SK-N-SH (cell line): Measurements from ENCODE around the gene NYAP1. TPM values are rescaled to one million over a fixed set of nuclear protein-coding genes. Genes with fewer than 3 reads are reported as not detected.
A peak's percentile ranks its signal among the peaks of the same experiment; 100 is the strongest.

Experiments used
- CTCF ChIA-PET: fragments of 300-600, 350-600 bp; formaldehyde crosslinking; extraction: SDS; loops from one replicate; lab custom pipeline; 2021; lab: Yijun Ruan, JAX
- POLR2A ChIA-PET: fragments of 350-600 bp; sonication (Branson Sonifier 250); formaldehyde crosslinking; extraction: SDS; loops from one replicate; lab custom pipeline; 2020; ENCODE audit warnings: antibody characterized with exemption, inconsistent platforms; lab: Yijun Ruan, JAX
- DNase-seq: peaks from one replicate; pipeline ENCODE4 v3.0.0; 2012
- H2AFZ ChIP-seq: fragments of 200-600 bp; sonication (generic); 2 replicates; pipeline ENCODE4 v1.8.1; 2016; ENCODE audit warnings: antibody characterized with exemption, mild to moderate bottlenecking, low read depth
- H3F3A ChIP-seq: fragments of 200-600 bp; sonication (generic); replicated peaks from 2 replicates; pipeline ENCODE3; 2016; ENCODE audit warnings: antibody characterized with exemption, mild to moderate bottlenecking; ENCODE audit not compliant: insufficient read depth
- H3K27ac ChIP-seq, 2 experiments: fragments of 200-500 bp in 1 of 2; fragments of 200-600 bp in 1 of 2; sonication (Bioruptor generic) in 1 of 2; sonication (generic), shearing (Covaris generic) in 1 of 2; 2 replicates each; pipeline versions ENCODE4 v1.5.1 to v1.6.1; 2014 to 2016; ENCODE audit warnings: low read depth in 2 of 2, inconsistent platforms in 1 of 2, low read length in 1 of 2, mild to moderate bottlenecking in 1 of 2, mixed read lengths in 1 of 2
- H3K27me3 ChIP-seq: fragments of 200-600 bp; sonication (generic), shearing (Covaris generic); 2 replicates; pipeline ENCODE4 v1.6.1; 2016; ENCODE audit warnings: mixed run types; ENCODE audit not compliant: insufficient read depth
- H3K36me3 ChIP-seq, 2 experiments: fragments of 200-500 bp in 1 of 2; fragments of 200-600 bp in 1 of 2; sonication (Bioruptor generic) in 1 of 2; sonication (generic) in 1 of 2; replicated peaks in 1 of 2; 2 replicates each; pipeline versions ENCODE3 to v1.5.1; 2014 to 2016; ENCODE audit warnings: low read length in 1 of 2, mild to moderate bottlenecking in 1 of 2; ENCODE audit not compliant: insufficient read depth in 2 of 2, control insufficient read depth in 1 of 2
- H3K4me1 ChIP-seq, 2 experiments: fragments of 200-500 bp in 1 of 2; fragments of 200-600 bp in 1 of 2; sonication (Bioruptor generic) in 1 of 2; sonication (generic), shearing (Covaris generic) in 1 of 2; 2 replicates each; pipeline versions ENCODE4 v1.5.1 to v1.6.1; 2014 to 2016; ENCODE audit warnings: low read depth in 1 of 2, low read length in 1 of 2, mixed run types in 1 of 2; ENCODE audit not compliant: insufficient read depth in 2 of 2, control insufficient read depth in 1 of 2
- H3K4me2 ChIP-seq: fragments of 200-600 bp; sonication (generic), shearing (Covaris generic); 2 replicates; pipeline ENCODE4 v1.6.1; 2017; ENCODE audit warnings: mixed run types
- H3K4me3 ChIP-seq, 2 experiments: fragments of 200-500 bp in 1 of 2; fragments of 200-600 bp in 1 of 2; sonication (Bioruptor generic) in 1 of 2; sonication (generic), shearing (Covaris generic) in 1 of 2; 2 replicates each; pipeline versions ENCODE4 v1.5.1 to v1.8.1; 2014 to 2016; ENCODE audit warnings: low read depth in 2 of 2, inconsistent platforms in 1 of 2, low read length in 1 of 2, mild to moderate bottlenecking in 1 of 2, mixed read lengths in 1 of 2, moderate library complexity in 1 of 2
- H3K79me2 ChIP-seq: fragments of 200-600 bp; sonication (generic); 2 replicates; pipeline ENCODE4 v1.8.1; 2017; ENCODE audit warnings: mild to moderate bottlenecking; ENCODE audit not compliant: insufficient read depth
- H3K9ac ChIP-seq: fragments of 200-600 bp; sonication (generic); 2 replicates; pipeline ENCODE4 v1.6.1; 2017; ENCODE audit warnings: mixed run types
- H3K9me2 ChIP-seq: fragments of 200-600 bp; sonication (generic); 2 replicates; pipeline ENCODE4 v1.6.1; 2017; ENCODE audit warnings: mixed run types
- H3K9me3 ChIP-seq: fragments of 200-600 bp; sonication (generic); 2 replicates; pipeline ENCODE4 v1.6.1; 2017; ENCODE audit warnings: mixed run types, mild to moderate bottlenecking, moderate library complexity
- H4K20me1 ChIP-seq: fragments of 200-600 bp; sonication (generic); 2 replicates; pipeline ENCODE4 v1.6.1; 2017; ENCODE audit warnings: mild to moderate bottlenecking, mixed run types; ENCODE audit not compliant: insufficient read depth
- CHD2 ChIP-seq: fragments of 150-350 bp; IDR thresholded peaks from 2 replicates; pipeline ENCODE4 v1.6.1; 2018; ENCODE audit warnings: low read length; ENCODE audit not compliant: partially characterized antibody
- ELF1 ChIP-seq: IDR thresholded peaks from 2 replicates; pipeline ENCODE4 v1.4.0; 2012
- FOSL2 ChIP-seq: IDR thresholded peaks from 2 replicates; pipeline ENCODE4 v1.4.0; 2012; ENCODE audit warnings: low read depth, mild to moderate bottlenecking, moderate library complexity, borderline replicate concordance
- JUND ChIP-seq: IDR thresholded peaks from 2 replicates; pipeline ENCODE4 v1.4.0; 2012
- MXI1 ChIP-seq: IDR thresholded peaks from 2 replicates; pipeline ENCODE4 v1.6.1; 2012; ENCODE audit warnings: mild to moderate bottlenecking, low read depth, low read length, improper control_type of control experiment
- PBX3 ChIP-seq: IDR thresholded peaks from 2 replicates; pipeline ENCODE4; 2012
- POLR2AphosphoS5 ChIP-seq: IDR thresholded peaks from 2 replicates; pipeline ENCODE4 v1.6.1; 2012; ENCODE audit warnings: low read depth, low read length
- RAD21 ChIP-seq: IDR thresholded peaks from 2 replicates; pipeline ENCODE4 v1.6.1; 2012; ENCODE audit warnings: mild to moderate bottlenecking, low read length
- RFX5 ChIP-seq: IDR thresholded peaks from 2 replicates; pipeline ENCODE4 v1.6.1; 2012; ENCODE audit warnings: mild to moderate bottlenecking, improper control_type of control experiment, low read length
- RXRA ChIP-seq: IDR thresholded peaks from 2 replicates; pipeline ENCODE4 v1.4.0; 2012; ENCODE audit warnings: low read depth, mild to moderate bottlenecking, borderline replicate concordance
- SMC3 ChIP-seq: IDR thresholded peaks from 2 replicates; pipeline ENCODE4 v1.6.1; 2012; ENCODE audit warnings: low read depth, low read length, improper control_type of control experiment
- TAF1 ChIP-seq: IDR thresholded peaks from 2 replicates; pipeline ENCODE4 v1.6.1; 2012; ENCODE audit warnings: low read depth, mild to moderate bottlenecking, low read length, moderate library complexity, borderline replicate concordance
- TCF12 ChIP-seq: IDR thresholded peaks from 2 replicates; pipeline ENCODE4 v1.4.0; 2012
- USF1 ChIP-seq: IDR thresholded peaks from 2 replicates; pipeline ENCODE4 v1.4.0; 2012; ENCODE audit warnings: low read depth, borderline replicate concordance
- YY1 ChIP-seq: IDR thresholded peaks from 2 replicates; pipeline ENCODE4 v1.4.0; 2012; ENCODE audit warnings: low read depth, mild to moderate bottlenecking
- WGBS: methylation state at CpG from one replicate; pipeline ENCODE4 v1.1.6; 2017; ENCODE audit warnings: low lambda C conversion rate; 5-methylcytosine and 5-hydroxymethylcytosine counted together
- polyA plus RNA-seq, 3 experiments: library from polyadenylated mRNA; depleted of rRNA; stranded (reverse); fragments of >200 nt; gene quantifications; 2 replicates each; pipeline ENCODE4 v1.2.3, GENCODE V29; 2012
- TF ChIP-seq, protein P1 (sequence below): IDR thresholded peaks from 2 replicates; pipeline ENCODE4 v1.4.0; 2012; ENCODE audit warnings: low read depth
- TF ChIP-seq, protein P2 (sequence below): IDR thresholded peaks from 2 replicates; pipeline ENCODE4 v1.4.0; 2012; ENCODE audit warnings: low read depth, borderline replicate concordance

The NYAP1 gene
- polyA plus RNA-seq, 1 of the 3 experiments (the other 2 are of a cell fraction), result 6.0 TPM

DNA sequence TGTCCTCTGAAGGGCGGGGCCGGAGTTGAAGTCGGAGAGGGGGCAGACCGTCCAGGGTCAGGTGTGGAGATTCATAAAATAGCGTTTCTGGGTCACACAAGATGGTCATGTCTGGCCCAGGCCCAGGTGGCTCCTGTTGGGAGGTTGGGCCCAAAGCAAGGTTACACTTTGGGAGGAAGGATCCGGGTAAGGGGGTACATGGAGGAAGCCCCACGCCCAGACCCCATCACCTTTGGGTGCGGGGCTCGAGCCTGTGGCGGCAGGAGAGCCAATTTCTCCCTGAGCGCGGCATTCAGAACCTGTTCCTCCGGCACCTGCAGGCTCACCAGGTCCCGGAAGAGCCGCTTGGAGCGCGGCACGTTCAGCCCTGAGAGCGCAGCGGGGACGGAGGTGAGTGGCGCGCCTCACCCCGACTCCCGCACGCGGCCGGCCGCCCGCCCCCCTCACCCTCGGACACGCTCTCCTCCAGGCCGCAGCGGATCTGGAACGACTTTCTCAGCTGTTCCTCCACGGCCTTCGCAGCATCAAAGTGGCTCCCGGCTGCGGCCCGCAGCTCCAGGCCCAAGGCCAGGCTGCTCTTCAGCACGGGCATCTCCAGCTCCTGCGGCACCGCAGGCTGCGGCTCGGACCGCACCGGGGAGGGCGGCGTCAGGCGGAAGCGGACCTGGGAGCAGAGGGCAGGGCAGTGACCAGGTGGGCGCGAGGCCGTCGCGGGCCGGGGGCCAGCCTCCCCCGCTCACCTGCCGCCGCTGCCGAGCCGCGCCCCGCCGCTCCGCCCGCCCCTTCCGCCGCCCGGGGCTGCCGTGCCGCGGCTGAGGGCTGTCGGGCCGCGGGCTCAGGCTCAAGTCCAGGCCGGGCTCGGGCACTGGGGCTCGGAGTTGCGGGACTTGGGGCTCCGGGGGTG, 48.1 kb upstream of the NYAP1 start:
- peak overlapping the region; percentile 100 for H3K4me2 ChIP-seq
- CTCF ChIA-PET, result interaction anchor here (0.8 to 3.1 kb wide), 7 partner anchors 15 to 124 kb away, joined by 4 to 30 read pairs (median 7); partner anchors contain the start of gene NYAP1
- peaks cover 45% of the 10 kb centered on the region for H3F3A ChIP-seq
- WGBS, result 10% methylated on average over 9 of the region's 81 CpGs
- H3K9ac ChIP-seq, result peak overlapping the region; percentile 91
- TF ChIP-seq ELF1 (peak; percentile 54; the same call in 1 of the 2 replicates), PBX3 (peak; percentile 2; the same call in 1 of the 2 replicates), POLR2AphosphoS5 (no peak), USF1 (no peak), JUND (0 out of 2 replicates have a peak, but pooled peaks have one; percentile 9), CHD2 (peak; percentile 10), MXI1 (peak; percentile 53; the same call in 1 of the 2 replicates)
- TF ChIP-seq, protein P1, sequence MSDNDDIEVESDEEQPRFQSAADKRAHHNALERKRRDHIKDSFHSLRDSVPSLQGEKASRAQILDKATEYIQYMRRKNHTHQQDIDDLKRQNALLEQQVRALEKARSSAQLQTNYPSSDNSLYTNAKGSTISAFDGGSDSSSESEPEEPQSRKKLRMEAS, result peak; percentile 75
- no peaks in the 10 kb centered on the region for H3K27me3 ChIP-seq
- peaks cover 41 to 43% of the 10 kb centered on the region in 2 experiments for H3K36me3 ChIP-seq
- no peaks in the 10 kb centered on the region for H3K9me2 ChIP-seq
- H4K20me1 ChIP-seq, result peaks cover 13% of the 10 kb centered on the region
- no peak overlapping the region for H2AFZ ChIP-seq
- H3K27ac ChIP-seq, result peak overlapping the region; percentile 79 to 92
- H3K4me3 ChIP-seq, result peak overlapping the region; percentile 79 to 93
- POLR2A ChIA-PET, result interaction anchor here (1.0 to 1.5 kb wide), 2 partner anchors 15 to 54 kb away, joined by 5 to 7 read pairs; no protein-coding TSS in a partner anchor
- H3K9me3 ChIP-seq, result no peaks in the 10 kb centered on the region
- peaks cover 52% of the 10 kb centered on the region for H3K79me2 ChIP-seq
- peaks cover 22 to 46% of the 10 kb centered on the region in 2 experiments; a peak in 3 of 4 replicates for H3K4me1 ChIP-seq
- peak; percentile 81 for DNase-seq

- no peaks in the 10 kb centered on the region for H3K27me3 ChIP-seq
- peak overlapping the region in 1 of 2 experiments; percentile 79; a peak in 1 of 4 replicates for H3K27ac ChIP-seq
- H3K9ac ChIP-seq, result peak overlapping the region; percentile 91
- H3K36me3 ChIP-seq, result peaks cover 25 to 27% of the 10 kb centered on the region in 2 experiments
- H3K4me2 ChIP-seq, result peak overlapping the region; percentile 100
- H3K9me3 ChIP-seq, result no peaks in the 10 kb centered on the region
- H3K79me2 ChIP-seq, result peaks cover 35% of the 10 kb centered on the region
- peak overlapping the region; percentile 97 for H2AFZ ChIP-seq
- CTCF ChIA-PET, result interaction anchor here (0.8 to 3.1 kb wide), 11 partner anchors 9 to 415 kb away, joined by 3 to 30 read pairs (median 3); partner anchors contain the start of gene SLC12A9
- TF ChIP-seq TCF12 (no peak), RFX5 (no peak), POLR2AphosphoS5 (no peak), RXRA (no peak), TAF1 (no peak), FOSL2 (no peak), USF1 (no peak), SMC3 (no peak), MXI1 (no peak), YY1 (no peak), RAD21 (no peak)
- TF ChIP-seq, protein P2, sequence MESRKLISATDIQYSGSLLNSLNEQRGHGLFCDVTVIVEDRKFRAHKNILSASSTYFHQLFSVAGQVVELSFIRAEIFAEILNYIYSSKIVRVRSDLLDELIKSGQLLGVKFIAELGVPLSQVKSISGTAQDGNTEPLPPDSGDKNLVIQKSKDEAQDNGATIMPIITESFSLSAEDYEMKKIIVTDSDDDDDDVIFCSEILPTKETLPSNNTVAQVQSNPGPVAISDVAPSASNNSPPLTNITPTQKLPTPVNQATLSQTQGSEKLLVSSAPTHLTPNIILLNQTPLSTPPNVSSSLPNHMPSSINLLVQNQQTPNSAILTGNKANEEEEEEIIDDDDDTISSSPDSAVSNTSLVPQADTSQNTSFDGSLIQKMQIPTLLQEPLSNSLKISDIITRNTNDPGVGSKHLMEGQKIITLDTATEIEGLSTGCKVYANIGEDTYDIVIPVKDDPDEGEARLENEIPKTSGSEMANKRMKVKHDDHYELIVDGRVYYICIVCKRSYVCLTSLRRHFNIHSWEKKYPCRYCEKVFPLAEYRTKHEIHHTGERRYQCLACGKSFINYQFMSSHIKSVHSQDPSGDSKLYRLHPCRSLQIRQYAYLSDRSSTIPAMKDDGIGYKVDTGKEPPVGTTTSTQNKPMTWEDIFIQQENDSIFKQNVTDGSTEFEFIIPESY, result no peak
- TF ChIP-seq, protein P1, result no peak
- peaks cover 42% of the 10 kb centered on the region for H3F3A ChIP-seq
- no peaks in the 10 kb centered on the region for H3K9me2 ChIP-seq
- no peaks in the 10 kb centered on the region for H4K20me1 ChIP-seq
- no peak for DNase-seq
- H3K4me1 ChIP-seq, result peaks cover 6 to 28% of the 10 kb centered on the region in 2 experiments; a peak in 3 of 4 replicates
- peak overlapping the region; percentile 79 to 93 for H3K4me3 ChIP-seq
- WGBS, result 93% methylated on average over 28 of the region's 28 CpGs
- POLR2A ChIA-PET, result interaction anchor here (0.7 to 1.6 kb wide), 5 partner anchors 9 to 175 kb away, joined by 3 to 7 read pairs (median 5); partner anchors contain the start of genes FBXO24, MOSPD3 and ZCWPW1
Measured at GRCh38 chr7:100437150-100438100, 46.3 kb upstream of the NYAP1 start.
